ENCODE measurements around the gene PRKCA. TPM values are rescaled to one million over a fixed set of nuclear protein-coding genes. Genes with fewer than 3 reads are reported as not detected.

The PRKCA gene
- total and polyA plus RNA-seq, 9 donors = 9.1 to 67.6 (median 37.2) TPM

- no peak for DNase-seq
- Histone ChIP-seq H3K27ac (no peak overlapping the region), H3K9me3 (no peaks in the 10 kb centered on the region), H3K36me3 (no peaks in the 10 kb centered on the region), H3K27me3 (no peaks in the 10 kb centered on the region), H3K4me3 (no peak overlapping the region), H3K4me1 (ENCODE audit: insufficient read depth) (peaks cover 9% of the 10 kb centered on the region)
- WGBS, 3 donors = 31 to 41% (median 35%) methylated on average over 8 of the region's 8 CpGs
- intact Hi-C loops (cut with DNase I) = no loop called here
- TF ChIP-seq, protein P1, sequence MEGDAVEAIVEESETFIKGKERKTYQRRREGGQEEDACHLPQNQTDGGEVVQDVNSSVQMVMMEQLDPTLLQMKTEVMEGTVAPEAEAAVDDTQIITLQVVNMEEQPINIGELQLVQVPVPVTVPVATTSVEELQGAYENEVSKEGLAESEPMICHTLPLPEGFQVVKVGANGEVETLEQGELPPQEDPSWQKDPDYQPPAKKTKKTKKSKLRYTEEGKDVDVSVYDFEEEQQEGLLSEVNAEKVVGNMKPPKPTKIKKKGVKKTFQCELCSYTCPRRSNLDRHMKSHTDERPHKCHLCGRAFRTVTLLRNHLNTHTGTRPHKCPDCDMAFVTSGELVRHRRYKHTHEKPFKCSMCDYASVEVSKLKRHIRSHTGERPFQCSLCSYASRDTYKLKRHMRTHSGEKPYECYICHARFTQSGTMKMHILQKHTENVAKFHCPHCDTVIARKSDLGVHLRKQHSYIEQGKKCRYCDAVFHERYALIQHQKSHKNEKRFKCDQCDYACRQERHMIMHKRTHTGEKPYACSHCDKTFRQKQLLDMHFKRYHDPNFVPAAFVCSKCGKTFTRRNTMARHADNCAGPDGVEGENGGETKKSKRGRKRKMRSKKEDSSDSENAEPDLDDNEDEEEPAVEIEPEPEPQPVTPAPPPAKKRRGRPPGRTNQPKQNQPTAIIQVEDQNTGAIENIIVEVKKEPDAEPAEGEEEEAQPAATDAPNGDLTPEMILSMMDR (IDR thresholded peaks at IDR 0.05) = no peak
- no peak for TF ChIP-seq POLR2A (IDR thresholded peaks at IDR 0.05)
- no peak for TF ChIP-seq EP300 (IDR thresholded peaks at IDR 0.05)
These were observed 101.6 kb downstream of the PRKCA start for GRCh38 chr17:66403846-66404556.

DNA sequence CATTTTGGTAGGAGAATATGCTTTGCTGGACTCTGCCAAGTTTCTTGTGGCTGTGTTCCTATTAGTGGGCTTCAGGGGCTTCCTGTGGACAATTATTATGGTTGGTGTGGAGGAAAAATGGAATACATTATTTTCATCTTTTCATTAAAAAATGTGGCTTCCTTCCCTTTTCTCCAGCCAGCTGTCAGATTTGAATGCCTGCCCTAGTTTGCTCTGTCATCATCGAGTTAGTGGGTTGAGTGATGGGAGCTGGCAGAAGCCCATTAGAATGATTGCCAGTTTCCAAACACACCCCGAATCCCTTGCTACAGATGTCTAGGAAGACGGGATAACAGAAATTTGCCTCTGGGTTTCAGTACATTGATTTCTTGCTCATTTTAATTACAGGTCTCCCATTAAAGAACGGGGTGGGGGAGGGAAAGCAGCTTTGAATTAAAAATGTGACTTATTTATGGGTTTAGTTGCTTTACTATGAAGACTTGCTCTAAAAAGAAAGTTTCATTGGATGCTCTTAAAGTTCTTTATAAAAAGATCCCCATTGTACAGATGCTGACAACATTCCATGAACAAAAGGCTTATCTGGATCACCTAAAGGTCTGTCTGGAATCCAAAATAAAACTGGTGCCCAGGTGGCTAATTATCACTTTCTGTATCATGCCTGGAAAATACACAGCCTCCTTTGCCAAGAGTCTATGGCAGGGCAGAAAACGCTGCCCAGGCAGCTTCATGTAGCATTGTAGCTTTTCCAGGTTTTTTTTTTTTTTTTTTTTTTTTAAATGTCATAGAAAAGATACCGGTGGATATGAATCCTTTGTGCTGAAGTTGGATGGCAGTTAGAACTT lies 103.6 kb downstream of the PRKCA start:
- TF ChIP-seq EP300 (IDR thresholded peaks at IDR 0.05) = no peak
- TF ChIP-seq POLR2A (IDR thresholded peaks at IDR 0.05) = no peak
- TF ChIP-seq, protein P1 (IDR thresholded peaks at IDR 0.05) = no peak
- Histone ChIP-seq H3K27me3 (no peaks in the 10 kb centered on the region), H3K36me3 (no peaks in the 10 kb centered on the region), H3K27ac (no peak overlapping the region), H3K4me1 (ENCODE audit: insufficient read depth) (peaks cover 9% of the 10 kb centered on the region), H3K4me3 (no peak overlapping the region), H3K9me3 (no peaks in the 10 kb centered on the region)
- DNase-seq = no peak
- intact Hi-C loops (cut with DNase I) = no loop called here
- WGBS, 3 donors = 59 to 73% (median 68%) methylated on average over 6 of the region's 6 CpGs

DNA sequence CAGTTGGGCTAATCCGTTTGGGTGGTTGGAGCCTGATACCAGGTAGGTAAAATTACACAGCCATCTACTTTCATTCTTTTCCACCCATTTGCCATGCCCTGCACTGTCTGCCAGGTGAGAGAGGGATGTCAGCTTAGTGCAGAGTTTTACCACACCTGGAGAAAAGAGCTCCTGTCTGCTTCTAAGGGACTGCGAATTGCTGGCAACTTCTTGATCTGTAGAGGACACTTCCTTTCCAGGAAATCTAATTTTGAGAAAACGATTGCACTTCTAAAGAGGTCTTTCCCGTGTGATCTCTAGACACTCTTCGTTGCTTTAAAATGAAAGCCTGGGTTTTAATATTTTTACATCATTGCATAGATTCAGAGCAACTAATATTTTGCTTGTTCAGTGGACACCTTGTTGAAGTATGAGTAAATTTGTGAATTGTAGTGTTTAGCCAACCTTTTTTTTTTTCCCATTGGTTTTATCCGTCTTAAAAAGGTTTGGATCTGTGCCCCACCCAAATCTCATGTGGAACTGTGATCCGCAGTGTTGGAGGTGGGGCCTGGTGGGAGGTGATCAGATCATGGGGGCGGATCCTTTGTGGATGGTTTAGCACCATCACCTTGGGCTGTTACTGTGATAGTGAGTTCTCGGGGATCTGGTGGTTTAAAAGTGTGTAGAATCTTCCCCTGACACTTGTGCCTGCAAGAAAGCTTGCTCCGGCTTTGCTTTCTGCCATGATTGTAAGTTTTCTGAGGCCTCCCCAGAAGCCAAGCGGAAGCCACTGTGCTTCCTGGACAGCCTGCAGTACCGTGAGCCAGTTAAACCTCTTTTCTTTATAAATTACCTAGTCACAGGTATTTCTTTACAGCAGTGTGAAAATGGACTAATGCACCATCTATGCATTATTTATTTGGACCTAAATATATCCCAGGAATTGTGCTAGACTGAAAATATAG lies 104.6 kb downstream of the PRKCA start:
- 84 to 90% (median 88%) methylated on average over 12 of the region's 12 CpGs for WGBS, 3 donors

More for the DNA sequence above, 104.6 kb downstream of the PRKCA start:
- Histone ChIP-seq H3K27ac (no peak overlapping the region), H3K4me3 (no peak overlapping the region), H3K36me3 (no peaks in the 10 kb centered on the region), H3K27me3 (no peaks in the 10 kb centered on the region), H3K9me3 (no peaks in the 10 kb centered on the region), H3K4me1 (ENCODE audit: insufficient read depth) (peaks cover 12% of the 10 kb centered on the region)
- intact Hi-C loops (cut with DNase I) = no loop called here
- no peak for DNase-seq
- TF ChIP-seq EP300 (IDR thresholded peaks at IDR 0.05) (no peak), POLR2A (IDR thresholded peaks at IDR 0.05) (no peak)
- TF ChIP-seq, protein P1 (IDR thresholded peaks at IDR 0.05) = no peak

Measured in ovary (tissue), 9 donors.